GM18498 (cell line): Measurements from ENCODE around the gene POLR2B.
"Not testable (repeated sequence)": the region's sequence is repeated elsewhere in the genome, so short reads cannot be mapped to it uniquely, and the experiment has no call there.

Experiments used
- ATAC-seq: cut with Tn5 transposase; IDR thresholded peaks from one replicate; pipeline ENCODE4 v1.9.1; 2021; ENCODE audit warnings: mild to moderate bottlenecking, moderate library complexity; ENCODE audit not compliant: unreplicated experiment

POLR2B gene

GRCh38 chr4:56986192-56986591, 7.5 kb downstream of the POLR2B start:
- no peak for ATAC-seq

- ATAC-seq = no peak
These were observed 8.3 kb downstream of the POLR2B start for GRCh38 chr4:56986952-56987351.

- no peak for ATAC-seq
These were observed 11.6 kb downstream of the POLR2B start for GRCh38 chr4:56990109-56990905.

GRCh38 chr4:56995525-56995924, 16.8 kb downstream of the POLR2B start:
- no peak for ATAC-seq

- ATAC-seq = no peak
These were observed 21.1 kb downstream of the POLR2B start for GRCh38 chr4:56999751-57000150.

- ATAC-seq = no peak
These were observed 34.9 kb downstream of the POLR2B start for GRCh38 chr4:57013543-57014120.

- no peak for ATAC-seq
These were observed 40.3 kb downstream of the POLR2B start for GRCh38 chr4:57018980-57019379.

GRCh38 chr4:57020467-57021101, 41.9 kb downstream of the POLR2B start:
- no peak for ATAC-seq

GRCh38 chr4:57023104-57023503, 44.4 kb downstream of the POLR2B start:
- ATAC-seq = no peak

- ATAC-seq = no peak
These were observed 55.8 kb downstream of the POLR2B start for GRCh38 chr4:57034520-57034919.

GRCh38 chr4:57037982-57038604, 59.4 kb downstream of the POLR2B start:
- peak; percentile 62 for ATAC-seq

- ATAC-seq = no peak
These were observed 60.6 kb downstream of the POLR2B start for GRCh38 chr4:57039345-57039744.

- no peak for ATAC-seq
These were observed 61.8 kb downstream of the POLR2B start for GRCh38 chr4:57040510-57040909.

- ATAC-seq = no peak
These were observed 62.3 kb downstream of the POLR2B start for GRCh38 chr4:57041020-57041419.

GRCh38 chr4:57042711-57043169, 64.0 kb downstream of the POLR2B start:
- ATAC-seq = no peak

GRCh38 chr4:57043347-57044251, 64.9 kb downstream of the POLR2B start:
- no peak for ATAC-seq

- no peak for ATAC-seq
These were observed 65.6 kb downstream of the POLR2B start for GRCh38 chr4:57044279-57044678.

GRCh38 chr4:57044996-57045395, 66.3 kb downstream of the POLR2B start:
- no peak for ATAC-seq

- not testable (repeated sequence) for ATAC-seq
These were observed 68.3 kb downstream of the POLR2B start for GRCh38 chr4:57047046-57047445.

GRCh38 chr4:57048590-57049304, 70.1 kb downstream of the POLR2B start:
- no peak for ATAC-seq
